Common myeloid progenitor, CD34-positive (primary cell): ENCODE data around the gene MEN1.

Experiments used
- CTCF ChIA-PET: fragments of 350-600 bp; sonication (Branson Sonifier 250); formaldehyde crosslinking; loops from one replicate; lab custom pipeline; 2021; ENCODE audit warnings: antibody characterized with exemption; lab: Charles Lee
- POLR2A ChIA-PET: fragments of 350-600 bp; sonication (Branson Sonifier 250); formaldehyde crosslinking; loops from one replicate; lab custom pipeline; 2021; ENCODE audit warnings: antibody characterized with exemption; lab: Charles Lee
- DNase-seq, 3 donors: peaks; one replicate each; pipeline versions ENCODE4 v3.0.0 to v3.0.0-alpha.2; 2013
- H3K27ac ChIP-seq, 2 experiments: 1 replicate in 1 of 2; 2 replicates in 1 of 2; pipeline ENCODE4 v1.7.0; 2013; ENCODE audit warnings: inconsistent platforms in 2 of 2, low read length in 2 of 2, mild to moderate bottlenecking in 2 of 2, low read depth in 1 of 2, moderate library complexity in 1 of 2; ENCODE audit not compliant: severe bottlenecking in 2 of 2, insufficient read depth in 1 of 2, poor library complexity in 1 of 2
- H3K27me3 ChIP-seq, 5 experiments: replicated peaks in 2 of 5; 1 replicate in 3 of 5; 2 replicates in 2 of 5; pipeline versions ENCODE4 v1.6.1 to v1.7.0; 2013; ENCODE audit warnings: low read length in 4 of 5, mild to moderate bottlenecking in 2 of 5, moderate library complexity in 2 of 5, inconsistent platforms in 1 of 5; ENCODE audit not compliant: insufficient read depth in 5 of 5, control insufficient read depth in 4 of 5
- H3K36me3 ChIP-seq, 4 experiments: 1 replicate in 2 of 4; 2 replicates in 2 of 4; pipeline versions ENCODE4 v1.6.1 to v1.7.0; 2013; ENCODE audit warnings: low read length in 3 of 4, control low read depth in 1 of 4, mild to moderate bottlenecking in 1 of 4; ENCODE audit not compliant: control insufficient read depth in 4 of 4, insufficient read depth in 4 of 4
- H3K4me1 ChIP-seq, 4 experiments: 1 replicate in 3 of 4; 2 replicates in 1 of 4; pipeline versions ENCODE4 v1.6.1 to v1.7.1; 2013; ENCODE audit warnings: low read length in 3 of 4, mild to moderate bottlenecking in 3 of 4, control low read depth in 1 of 4, inconsistent platforms in 1 of 4, moderate library complexity in 1 of 4; ENCODE audit not compliant: control insufficient read depth in 4 of 4, insufficient read depth in 4 of 4; ENCODE audit errors: control extremely low read depth in 1 of 4
- H3K4me3 ChIP-seq, 7 experiments: 1 replicate in 4 of 7; 2 replicates in 3 of 7; pipeline versions ENCODE4 v1.5.1 to v1.7.0; 2013; ENCODE audit warnings: mild to moderate bottlenecking in 7 of 7, low read length in 6 of 7, moderate library complexity in 6 of 7, inconsistent platforms in 2 of 7, low read depth in 2 of 7, control low read depth in 1 of 7; ENCODE audit not compliant: insufficient read depth in 4 of 7, control insufficient read depth in 1 of 7; ENCODE audit errors: extremely low read depth in 1 of 7
- H3K9me3 ChIP-seq, 5 experiments: 1 replicate in 4 of 5; 2 replicates in 1 of 5; pipeline versions ENCODE4 v1.6.1 to v1.7.1; 2013; ENCODE audit warnings: low read length in 4 of 5, mild to moderate bottlenecking in 2 of 5, inconsistent platforms in 1 of 5, low read depth in 1 of 5, moderate library complexity in 1 of 5; ENCODE audit not compliant: control insufficient read depth in 4 of 5, insufficient read depth in 2 of 5; ENCODE audit errors: control extremely low read depth in 1 of 5
- WGBS: methylation state at CpG from one replicate; pipeline ENCODE4 v1.1.5; 2013; ENCODE audit not compliant: insufficient coverage; 5-methylcytosine and 5-hydroxymethylcytosine counted together

MEN1 gene

GRCh38 chr11:64790205-64791095 lies 19.9 kb downstream of the MEN1 start:
- ChIA-PET CTCF (interaction anchor here (0.9 to 1.5 kb wide), 4 partner anchors 10 to 102 kb away, joined by 4 to 9 read pairs (median 6); partner anchors contain the start of genes MAP4K2 and SF1), POLR2A (no interaction called here)
- Histone ChIP-seq H3K9me3 (no peaks in the 10 kb centered on the region), H3K4me1 (peaks cover 0 to 22% (median 16%) of the 10 kb centered on the region in 4 experiments), H3K4me3 (no peak overlapping the region), H3K27me3 (no peaks in the 10 kb centered on the region), H3K27ac (no peak overlapping the region), H3K36me3 (peaks cover 2 to 53% (median 28%) of the 10 kb centered on the region in 4 experiments)
- 96% methylated on average over 21 of the region's 25 CpGs for WGBS
- no peak for DNase-seq

DNA sequence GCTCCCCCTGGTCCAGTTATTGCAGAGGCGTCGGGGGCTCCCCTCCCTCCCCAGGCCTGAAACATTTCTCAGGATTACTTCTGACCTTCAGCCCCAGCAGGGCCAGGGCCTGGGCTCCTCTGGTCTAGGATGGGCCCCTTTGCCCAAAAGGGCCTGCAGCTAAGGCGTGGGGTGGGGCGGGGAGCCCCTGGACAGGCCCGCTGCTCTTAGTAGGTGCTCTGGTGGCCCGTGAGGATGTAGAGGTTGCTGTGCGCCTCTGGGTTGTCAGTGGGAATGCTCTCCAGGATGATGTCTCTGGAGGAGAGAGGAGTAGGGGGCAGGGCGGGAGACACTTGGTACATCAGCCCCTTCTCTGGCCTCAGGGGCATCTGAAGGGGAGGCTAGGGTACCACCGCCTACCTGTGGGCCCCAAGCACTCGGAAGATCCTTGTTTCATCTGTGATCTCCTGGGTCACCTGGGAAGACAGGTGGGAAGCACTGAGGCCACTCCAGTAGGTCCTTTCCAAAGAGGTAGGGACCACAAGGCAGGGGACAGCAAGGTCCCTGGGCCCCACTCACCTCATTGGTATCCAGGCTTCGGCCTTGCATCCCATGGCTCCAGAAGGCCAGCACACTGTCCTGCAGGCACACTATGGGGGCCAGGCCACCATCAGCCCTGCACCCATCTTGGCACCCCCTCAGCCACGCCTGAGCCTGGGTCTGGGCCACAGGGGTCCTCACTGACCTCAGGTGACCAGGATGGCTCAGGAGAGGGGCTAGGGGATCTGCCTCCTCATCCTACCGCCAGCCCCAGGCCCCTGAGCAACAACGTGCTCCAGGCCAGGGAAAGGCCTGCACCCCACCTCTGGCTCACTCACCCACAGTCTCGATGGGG lies 20.8 kb downstream of the MEN1 start:
- H3K9me3 ChIP-seq: no peaks in the 10 kb centered on the region
- CTCF ChIA-PET: interaction anchor here (1.1 to 4.3 kb wide), 4 partner anchors 11 to 119 kb away, joined by 3 to 42 read pairs (median 6); partner anchors contain the start of gene MAP4K2
- WGBS: over 99% methylated on average over 11 of the region's 15 CpGs
- H3K36me3 ChIP-seq: peaks cover 4 to 53% (median 28%) of the 10 kb centered on the region in 4 experiments
- no peak overlapping the region for H3K4me3 ChIP-seq
- DNase-seq: no peak
- no peaks in the 10 kb centered on the region for H3K27me3 ChIP-seq
- H3K27ac ChIP-seq: no peak overlapping the region
- peaks cover 0 to 19% (median 15%) of the 10 kb centered on the region in 4 experiments for H3K4me1 ChIP-seq
- POLR2A ChIA-PET: no interaction called here

GRCh38 chr11:64788321-64789215 lies 21.8 kb downstream of the MEN1 start:
- no peak for DNase-seq
- Histone ChIP-seq H3K4me3 (no peak overlapping the region), H3K4me1 (peaks cover 0 to 10% (median 8%) of the 10 kb centered on the region in 4 experiments), H3K36me3 (peaks cover 4 to 51% (median 28%) of the 10 kb centered on the region in 4 experiments), H3K27ac (peak overlapping the region in 1 of 2 experiments; percentile 3), H3K9me3 (no peaks in the 10 kb centered on the region), H3K27me3 (no peaks in the 10 kb centered on the region)
- WGBS: 97% methylated on average over 5 of the region's 9 CpGs
- POLR2A ChIA-PET: no interaction called here
- CTCF ChIA-PET: interaction anchor here (0.7 to 4.3 kb wide), 13 partner anchors 9 to 329 kb away, joined by 3 to 42 read pairs (median 5); partner anchors contain the start of genes MAP4K2, MEN1, RASGRP2 and SF1

GRCh38 chr11:64787526-64788320 lies 22.6 kb downstream of the MEN1 start:
- WGBS: 50% methylated on average over 8 of the region's 15 CpGs
- Histone ChIP-seq H3K27ac (no peak overlapping the region), H3K9me3 (no peaks in the 10 kb centered on the region), H3K36me3 (peaks cover 4 to 45% (median 28%) of the 10 kb centered on the region in 4 experiments), H3K4me3 (no peak overlapping the region), H3K4me1 (peaks cover 0 to 5% (median 2%) of the 10 kb centered on the region in 4 experiments), H3K27me3 (no peaks in the 10 kb centered on the region)
- POLR2A ChIA-PET: interaction anchor here (2.2 kb wide), 1 partner anchor 44 kb away, joined by 6 read pairs; the partner anchor contains the start of gene RASGRP2
- CTCF ChIA-PET: interaction anchor here (0.7 to 4.3 kb wide), 15 partner anchors 8 to 330 kb away, joined by 3 to 42 read pairs (median 5); partner anchors contain the start of genes MAP4K2, MEN1, RASGRP2 and SF1
- DNase-seq: peak; percentile 50 to 76 (median 72)

GRCh38 chr11:64786308-64786707 lies 24.0 kb downstream of the MEN1 start:
- Histone ChIP-seq H3K4me3 (no peak overlapping the region), H3K4me1 (peaks cover 0 to 5% (median 2%) of the 10 kb centered on the region in 4 experiments), H3K27ac (no peak overlapping the region), H3K27me3 (no peaks in the 10 kb centered on the region), H3K9me3 (no peaks in the 10 kb centered on the region), H3K36me3 (peaks cover 4 to 31% (median 21%) of the 10 kb centered on the region in 4 experiments)
- no peak for DNase-seq
- 95% methylated on average over 8 of the region's 10 CpGs for WGBS
- POLR2A ChIA-PET: interaction anchor here (0.8 to 2.2 kb wide), 2 partner anchors 12 to 42 kb away, joined by 4 to 6 read pairs; partner anchors contain the start of gene RASGRP2
- CTCF ChIA-PET: interaction anchor here (0.8 to 4.3 kb wide), 14 partner anchors 8 to 331 kb away, joined by 3 to 42 read pairs (median 4); partner anchors contain the start of genes CDC42BPG, MAP4K2, SF1 and ZNHIT2
